GM18520 (cell line): Measurements from ENCODE around the gene IRF2BPL.

Experiments used
- ATAC-seq: cut with Tn5 transposase; IDR thresholded peaks from one replicate; pipeline ENCODE4 v1.9.1; 2021; ENCODE audit not compliant: unreplicated experiment

IRF2BPL gene

GRCh38 chr14:77012193-77012765, 16.2 kb downstream of the IRF2BPL start:
- no peak for ATAC-seq

- no peak for ATAC-seq
Measured at GRCh38 chr14:77011245-77011644, 17.3 kb downstream of the IRF2BPL start.

- ATAC-seq, result no peak
Measured at GRCh38 chr14:77009014-77009413, 19.5 kb downstream of the IRF2BPL start.

- ATAC-seq, result no peak
Measured at GRCh38 chr14:77008541-77008940, 20.0 kb downstream of the IRF2BPL start.

GRCh38 chr14:77007975-77008421, 20.5 kb downstream of the IRF2BPL start:
- ATAC-seq, result no peak

- ATAC-seq, result no peak
Measured at GRCh38 chr14:77007183-77007974, 21.1 kb downstream of the IRF2BPL start.

GRCh38 chr14:77006132-77006531, 22.4 kb downstream of the IRF2BPL start:
- ATAC-seq, result no peak

GRCh38 chr14:77005559-77005958, 22.9 kb downstream of the IRF2BPL start:
- no peak for ATAC-seq

GRCh38 chr14:77004711-77005460, 23.6 kb downstream of the IRF2BPL start:
- no peak for ATAC-seq

- ATAC-seq, result no peak
Measured at GRCh38 chr14:77003960-77004710, 24.4 kb downstream of the IRF2BPL start.

GRCh38 chr14:77002889-77003288, 25.6 kb downstream of the IRF2BPL start:
- ATAC-seq, result no peak

GRCh38 chr14:77002335-77002734, 26.2 kb downstream of the IRF2BPL start:
- ATAC-seq, result no peak

- ATAC-seq, result no peak
Measured at GRCh38 chr14:77000340-77001270, 27.9 kb downstream of the IRF2BPL start.

- no peak for ATAC-seq
Measured at GRCh38 chr14:76998910-76999309, 29.6 kb downstream of the IRF2BPL start.

GRCh38 chr14:76997257-76997970, 31.1 kb downstream of the IRF2BPL start:
- no peak for ATAC-seq

GRCh38 chr14:76996563-76997146, 31.9 kb downstream of the IRF2BPL start:
- ATAC-seq, result no peak

- ATAC-seq, result no peak
Measured at GRCh38 chr14:76995279-76996035, 33.1 kb downstream of the IRF2BPL start.

- no peak for ATAC-seq
Measured at GRCh38 chr14:76993752-76994151, 34.8 kb downstream of the IRF2BPL start.
